Endothelial cell of umbilical vein (primary cell): ENCODE results near the gene NFE2L1. TPM values are rescaled to one million over a fixed set of nuclear protein-coding genes. Genes with fewer than 3 reads are reported as not detected.

Experiments
- BruUV-seq: library from RNA; stranded (reverse); fragments of 400-500 nt; replicated peaks from 2 replicates; lab custom pipeline; 2021; lab: Mats Ljungman, UMichigan
- CTCF ChIA-PET: fragments of 300-600, 350-600 bp; sonication (Branson Sonifier 250); formaldehyde crosslinking; loops from one replicate; lab custom pipeline; 2021; ENCODE audit warnings: antibody characterized with exemption, inconsistent platforms; lab: Charles Lee
- POLR2A ChIA-PET: fragments of 300-600, 350-600 bp; sonication (Branson Sonifier 250); formaldehyde crosslinking; loops from one replicate; lab custom pipeline; 2021; ENCODE audit warnings: antibody characterized with exemption, inconsistent platforms; lab: Charles Lee
- DNase-seq: peaks from one replicate; pipeline ENCODE4 v3.0.0-alpha.2; 2011; ENCODE audit warnings: low read depth, low spot score
- FAIRE-seq: peaks from 2 replicates; lab custom pipeline; 2011; peaks lifted over from hg19 to GRCh38; lab: Jason Lieb, UNC
- H2AFZ ChIP-seq: 2 replicates; pipeline ENCODE4 v1.6.0; 2012; ENCODE audit warnings: low read depth, low read length, control low read depth, inconsistent platforms
- H3K27ac ChIP-seq: 2 replicates; pipeline ENCODE4 v1.5.1; 2011; ENCODE audit warnings: low read depth, mild to moderate bottlenecking, control low read depth, low read length, moderate library complexity; ENCODE audit not compliant: insufficient read depth
- H3K27me3 ChIP-seq, 2 experiments: 2 replicates each; pipeline versions ENCODE4 v1.6.0 to v1.6.1; 2011; ENCODE audit warnings: low read length in 2 of 2, mixed read lengths in 1 of 2; ENCODE audit not compliant: control insufficient read depth in 2 of 2, insufficient read depth in 2 of 2
- H3K36me3 ChIP-seq, 2 experiments: 2 replicates in 1 of 2; 3 replicates in 1 of 2; pipeline ENCODE4 v1.5.1; 2011; ENCODE audit warnings: low read length in 2 of 2, mild to moderate bottlenecking in 1 of 2, moderate library complexity in 1 of 2; ENCODE audit not compliant: control insufficient read depth in 2 of 2, insufficient read depth in 2 of 2; ENCODE audit errors: extremely low read depth in 1 of 2
- H3K4me1 ChIP-seq: 3 replicates; pipeline ENCODE4 v1.5.1; 2011; ENCODE audit warnings: mild to moderate bottlenecking, low read length; ENCODE audit not compliant: control insufficient read depth, insufficient read depth; ENCODE audit errors: extremely low read depth
- H3K4me2 ChIP-seq: 2 replicates; pipeline ENCODE4 v1.6.1; 2011; ENCODE audit warnings: low read length, control low read depth, mixed read lengths; ENCODE audit not compliant: insufficient read depth
- H3K4me3 ChIP-seq, 3 experiments: fragments of 200-600 bp in 1 of 3; sonication (generic), shearing (Covaris generic) in 1 of 3; replicated peaks in 1 of 3; 2 replicates each; pipeline ENCODE4 v1.5.1; 2011 to 2016; ENCODE audit warnings: control low read depth in 3 of 3, low read length in 3 of 3, mild to moderate bottlenecking in 2 of 3, inconsistent platforms in 1 of 3, low read depth in 1 of 3, moderate library complexity in 1 of 3; ENCODE audit not compliant: insufficient read depth in 1 of 3
- H3K79me2 ChIP-seq: 2 replicates; pipeline ENCODE4 v1.6.0; 2012; ENCODE audit warnings: low read length, inconsistent platforms; ENCODE audit not compliant: control insufficient read depth, insufficient read depth
- H3K9ac ChIP-seq: replicated peaks from 2 replicates; pipeline ENCODE3; 2011; ENCODE audit warnings: low read length, control low read depth; ENCODE audit not compliant: insufficient read depth; ENCODE audit errors: extremely low read depth
- H3K9me1 ChIP-seq: replicated peaks from 3 replicates; pipeline ENCODE4 v1.6.0; 2011; ENCODE audit warnings: mild to moderate bottlenecking, low read length; ENCODE audit not compliant: control insufficient read depth, insufficient read depth; ENCODE audit errors: extremely low read depth
- H3K9me3 ChIP-seq: replicated peaks from 2 replicates; pipeline ENCODE4 v1.5.1; 2012; ENCODE audit warnings: low read length, inconsistent platforms; ENCODE audit not compliant: control insufficient read depth, insufficient read depth
- H4K20me1 ChIP-seq: replicated peaks from 2 replicates; pipeline ENCODE3; 2011; ENCODE audit warnings: mild to moderate bottlenecking, low read length; ENCODE audit not compliant: control insufficient read depth, insufficient read depth; ENCODE audit errors: extremely low read depth
- EZH2 ChIP-seq: IDR thresholded peaks from 2 replicates; pipeline ENCODE4 v1.6.1; 2012; ENCODE audit warnings: borderline replicate concordance, low read depth, mild to moderate bottlenecking, moderate library complexity, low read length, inconsistent platforms; ENCODE audit not compliant: severe bottlenecking
- FOS ChIP-seq: IDR thresholded peaks from 2 replicates; pipeline ENCODE4 v1.6.1; 2011; ENCODE audit warnings: mild to moderate bottlenecking, low read length, moderate library complexity, borderline replicate concordance; ENCODE audit not compliant: insufficient read depth
- GATA2 ChIP-seq: IDR thresholded peaks from 2 replicates; pipeline ENCODE4 v1.7.0; 2011; ENCODE audit warnings: low read depth, mild to moderate bottlenecking, moderate library complexity, mixed read lengths, low read length; ENCODE audit not compliant: insufficient read length, insufficient read depth
- JUN ChIP-seq: IDR thresholded peaks from 2 replicates; pipeline ENCODE4 v1.6.1; 2011; ENCODE audit warnings: borderline replicate concordance, low read depth; ENCODE audit not compliant: insufficient read length, insufficient read depth
- MYC ChIP-seq: IDR thresholded peaks from one replicate; pipeline ENCODE4 v1.6.1; 2011; ENCODE audit warnings: mild to moderate bottlenecking, low read depth, low read length
- POLR2A ChIP-seq: IDR thresholded peaks from 2 replicates; pipeline ENCODE4 v1.6.1; 2012; ENCODE audit warnings: low read depth, mild to moderate bottlenecking, control low read depth, low read length
- POLR2AphosphoS5 ChIP-seq: IDR thresholded peaks from 2 replicates; pipeline ENCODE4 v1.6.1; 2012; ENCODE audit warnings: low read depth, mild to moderate bottlenecking, control low read depth, low read length, moderate library complexity; ENCODE audit not compliant: insufficient read depth
- dilution Hi-C: fragments of 300-500 bp; cut with MboI; formaldehyde crosslinking; loops from one replicate; pipeline ENCODE4 v1.15.0; 2019; ENCODE audit warnings: low sequenced_read_pairs; ENCODE audit not compliant: extremely low pct_ligation_motif_present
- intact Hi-C: fragments of 100-400 bp; cut with micrococcal nuclease; formaldehyde crosslinking; loops from one replicate; pipeline ENCODE4 v1.10.0; 2022
- polyA plus RNA-seq, 4 experiments: library from polyadenylated mRNA; depleted of rRNA in 3 of 4; stranded (reverse) in 3 of 4; unstranded in 1 of 4; fragments of >200 nt; gene quantifications; 2 replicates each; pipeline versions ENCODE4 v1.2.1 to v1.2.3, GENCODE V29; 2011 to 2012; ENCODE audit warnings: missing spikeins in 1 of 4
- total RNA-seq: library from RNA; stranded (reverse); gene quantifications from 2 replicates; pipeline ENCODE4 v1.2.3, GENCODE V29; 2021
- TF ChIP-seq, protein P1 (sequence below): IDR thresholded peaks from 2 replicates; pipeline ENCODE4 v1.6.1; 2011; ENCODE audit not compliant: insufficient read depth, insufficient read length
- TF ChIP-seq, protein P2 (sequence below), 2 donors: IDR thresholded peaks; 1 replicate in 1 of 2; 2 replicates in 1 of 2; pipeline ENCODE4 v1.5.1; 2011; ENCODE audit warnings: low read length in 2 of 2, mild to moderate bottlenecking in 2 of 2, moderate library complexity in 2 of 2, control low read depth in 1 of 2, inconsistent platforms in 1 of 2, low read depth in 1 of 2; ENCODE audit not compliant: insufficient read depth in 1 of 2; ENCODE audit errors: extremely low read depth in 1 of 2

NFE2L1 gene
- total and polyA plus RNA-seq, 2 donors (not counting 3 experiments of a cell fraction or from before 2014, with no cell fraction given): 187 to 236 TPM

DNA sequence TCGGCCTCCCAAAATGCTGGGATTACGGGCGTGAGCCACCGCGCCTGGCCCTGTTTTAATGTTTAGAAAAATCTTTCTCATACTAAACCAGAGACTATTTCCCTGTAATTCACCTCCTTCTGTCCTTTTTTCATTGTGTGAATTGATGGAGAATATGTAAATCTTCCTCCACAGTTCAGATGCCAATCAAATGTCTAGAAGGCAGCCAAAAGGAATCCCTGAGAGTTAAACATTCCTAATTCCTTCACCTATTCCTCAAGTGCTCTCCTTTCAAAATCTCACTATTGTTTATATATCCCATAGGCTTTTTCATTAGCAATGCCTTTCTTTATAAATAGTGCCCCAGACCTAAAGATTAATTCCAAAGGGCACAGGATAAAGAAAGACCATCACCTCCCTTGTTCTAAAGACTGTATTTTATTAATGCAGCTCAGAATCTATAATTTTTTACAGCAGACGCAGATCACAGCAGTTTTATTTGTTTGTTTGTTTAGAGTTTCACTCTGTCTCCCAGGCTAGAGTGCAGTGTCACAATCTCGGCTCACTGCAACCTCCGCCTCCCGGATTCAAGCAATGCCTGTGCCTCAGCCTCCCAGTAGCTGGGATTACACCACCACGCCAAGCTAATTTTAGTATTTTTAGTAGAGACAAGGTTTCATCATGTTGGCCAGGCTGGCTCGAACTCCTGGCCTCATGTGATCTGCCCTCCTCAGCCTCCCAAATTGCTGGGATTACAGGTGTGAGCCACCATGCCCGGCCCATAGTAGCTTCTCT is 41.0 kb upstream of the NFE2L1 start:
- H3K9me1 ChIP-seq: no peaks in the 10 kb centered on the region
- H2AFZ ChIP-seq: no peak overlapping the region
- intact Hi-C loops: no loop called here
- no peaks in the 10 kb centered on the region for H3K36me3 ChIP-seq
- DNase-seq (no peak), FAIRE-seq (no peak)
- ChIA-PET POLR2A (interaction anchor here (0.7 kb wide), 1 partner anchor 15 kb away, joined by 3 read pairs; no protein-coding TSS in a partner anchor), CTCF (interaction anchor here (1.0 kb wide), 1 partner anchor 9 kb away, joined by 3 read pairs; no protein-coding TSS in a partner anchor)
- H3K4me1 ChIP-seq: peaks cover 32% of the 10 kb centered on the region
- no peaks in the 10 kb centered on the region for H3K9me3 ChIP-seq
- no peak overlapping the region for H3K9ac ChIP-seq
- no peak overlapping the region for H3K27ac ChIP-seq
- BruUV-seq: no TSS peak
- no peak for TF ChIP-seq EZH2
- TF ChIP-seq, protein P1, sequence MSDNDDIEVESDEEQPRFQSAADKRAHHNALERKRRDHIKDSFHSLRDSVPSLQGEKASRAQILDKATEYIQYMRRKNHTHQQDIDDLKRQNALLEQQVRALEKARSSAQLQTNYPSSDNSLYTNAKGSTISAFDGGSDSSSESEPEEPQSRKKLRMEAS: no peak
- TF ChIP-seq FOS: no peak
- TF ChIP-seq JUN: no peak
- TF ChIP-seq, protein P2, sequence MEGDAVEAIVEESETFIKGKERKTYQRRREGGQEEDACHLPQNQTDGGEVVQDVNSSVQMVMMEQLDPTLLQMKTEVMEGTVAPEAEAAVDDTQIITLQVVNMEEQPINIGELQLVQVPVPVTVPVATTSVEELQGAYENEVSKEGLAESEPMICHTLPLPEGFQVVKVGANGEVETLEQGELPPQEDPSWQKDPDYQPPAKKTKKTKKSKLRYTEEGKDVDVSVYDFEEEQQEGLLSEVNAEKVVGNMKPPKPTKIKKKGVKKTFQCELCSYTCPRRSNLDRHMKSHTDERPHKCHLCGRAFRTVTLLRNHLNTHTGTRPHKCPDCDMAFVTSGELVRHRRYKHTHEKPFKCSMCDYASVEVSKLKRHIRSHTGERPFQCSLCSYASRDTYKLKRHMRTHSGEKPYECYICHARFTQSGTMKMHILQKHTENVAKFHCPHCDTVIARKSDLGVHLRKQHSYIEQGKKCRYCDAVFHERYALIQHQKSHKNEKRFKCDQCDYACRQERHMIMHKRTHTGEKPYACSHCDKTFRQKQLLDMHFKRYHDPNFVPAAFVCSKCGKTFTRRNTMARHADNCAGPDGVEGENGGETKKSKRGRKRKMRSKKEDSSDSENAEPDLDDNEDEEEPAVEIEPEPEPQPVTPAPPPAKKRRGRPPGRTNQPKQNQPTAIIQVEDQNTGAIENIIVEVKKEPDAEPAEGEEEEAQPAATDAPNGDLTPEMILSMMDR (IDR thresholded peaks at IDR 0.05; ENCODE audit: extremely low read depth in 1 of 2, insufficient read depth in 1 of 2, low read depth in 1 of 2, low read length in 2 of 2): no peak
- TF ChIP-seq POLR2AphosphoS5: no peak
- TF ChIP-seq MYC: no peak
- no peak for TF ChIP-seq GATA2
- TF ChIP-seq POLR2A: no peak
- peaks cover 0 to 2% of the 10 kb centered on the region in 2 experiments for H3K27me3 ChIP-seq
- no peaks in the 10 kb centered on the region for H4K20me1 ChIP-seq
- H3K79me2 ChIP-seq: no peaks in the 10 kb centered on the region
- dilution Hi-C loops: no loop called here
- no peak overlapping the region for H3K4me3 ChIP-seq
- no peak overlapping the region for H3K4me2 ChIP-seq
